Breast epithelium (tissue), 3 donors: Measurements from ENCODE around the gene PLSCR1.
"Not testable (repeated sequence)": the region's sequence is repeated elsewhere in the genome, so short reads cannot be mapped to it uniquely, and the experiment has no call there.

Experiments
- POLR2A ChIP-seq: fragments of 450-650 bp; IDR thresholded peaks from one replicate; pipeline ENCODE4 v1.6.1; 2016; ENCODE audit warnings: antibody characterized with exemption, mild to moderate bottlenecking, moderate library complexity
- POLR2AphosphoS5 ChIP-seq, 3 donors: sonication (generic); formaldehyde crosslinking; IDR thresholded peaks; one replicate each; pipeline ENCODE4 v1.6.1; 2017; ENCODE audit warnings: antibody characterized with exemption in 3 of 3
- TF ChIP-seq, protein P1 (sequence below), 3 donors: fragments of 450-650 bp; IDR thresholded peaks; one replicate each; pipeline ENCODE4 v1.5.1; 2016 to 2017; ENCODE audit warnings: antibody characterized with exemption in 3 of 3, mild to moderate bottlenecking in 3 of 3, moderate library complexity in 3 of 3

DNA sequence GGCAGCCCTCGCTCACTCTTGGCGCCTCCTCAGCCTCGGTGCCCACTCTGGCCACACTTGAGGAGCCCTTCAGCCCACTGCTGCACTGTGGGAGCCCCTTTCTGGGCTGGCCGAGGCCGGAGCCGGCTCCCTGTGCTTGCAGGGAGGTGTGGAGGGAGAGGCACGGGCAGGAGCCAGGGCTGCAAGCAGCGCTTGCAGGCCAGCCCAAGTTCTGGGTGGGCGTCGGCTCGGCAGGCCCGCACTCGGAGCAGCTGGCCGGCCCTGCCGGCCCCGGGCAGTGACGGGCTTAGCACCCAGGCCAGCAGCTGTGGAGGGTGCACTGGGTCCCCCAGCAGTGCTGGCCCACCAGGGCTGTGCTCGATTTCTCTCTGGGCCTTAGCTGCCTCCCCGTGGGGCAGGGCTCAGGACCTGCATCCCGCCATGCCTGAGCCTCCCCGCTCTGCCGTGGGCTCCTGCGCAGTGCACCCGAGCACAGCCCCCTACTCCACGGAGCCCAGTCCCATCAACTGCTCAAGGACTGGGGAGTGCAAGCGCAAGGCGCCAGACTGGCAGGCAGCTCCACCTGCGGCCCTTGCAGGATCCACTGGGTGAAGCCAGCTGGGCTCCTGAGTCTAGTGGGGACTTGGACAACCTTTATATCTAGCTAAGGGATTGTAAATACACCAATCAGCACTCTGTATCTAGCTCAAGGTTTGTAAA lies 47.1 kb downstream of the PLSCR1 start:
- TF ChIP-seq, protein P1, sequence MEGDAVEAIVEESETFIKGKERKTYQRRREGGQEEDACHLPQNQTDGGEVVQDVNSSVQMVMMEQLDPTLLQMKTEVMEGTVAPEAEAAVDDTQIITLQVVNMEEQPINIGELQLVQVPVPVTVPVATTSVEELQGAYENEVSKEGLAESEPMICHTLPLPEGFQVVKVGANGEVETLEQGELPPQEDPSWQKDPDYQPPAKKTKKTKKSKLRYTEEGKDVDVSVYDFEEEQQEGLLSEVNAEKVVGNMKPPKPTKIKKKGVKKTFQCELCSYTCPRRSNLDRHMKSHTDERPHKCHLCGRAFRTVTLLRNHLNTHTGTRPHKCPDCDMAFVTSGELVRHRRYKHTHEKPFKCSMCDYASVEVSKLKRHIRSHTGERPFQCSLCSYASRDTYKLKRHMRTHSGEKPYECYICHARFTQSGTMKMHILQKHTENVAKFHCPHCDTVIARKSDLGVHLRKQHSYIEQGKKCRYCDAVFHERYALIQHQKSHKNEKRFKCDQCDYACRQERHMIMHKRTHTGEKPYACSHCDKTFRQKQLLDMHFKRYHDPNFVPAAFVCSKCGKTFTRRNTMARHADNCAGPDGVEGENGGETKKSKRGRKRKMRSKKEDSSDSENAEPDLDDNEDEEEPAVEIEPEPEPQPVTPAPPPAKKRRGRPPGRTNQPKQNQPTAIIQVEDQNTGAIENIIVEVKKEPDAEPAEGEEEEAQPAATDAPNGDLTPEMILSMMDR (IDR thresholded peaks at IDR 0.05), result not testable (repeated sequence)
- TF ChIP-seq POLR2AphosphoS5 (IDR thresholded peaks at IDR 0.05); POLR2A: not testable (repeated sequence)
